GM12878 (cell line): ENCODE results near the gene ETV4.

Experiments
- FOXM1 ChIP-seq: IDR thresholded peaks from 2 replicates; pipeline ENCODE4 v1.6.1; 2012; ENCODE audit warnings: low read depth, mild to moderate bottlenecking, inconsistent platforms, low read length, moderate library complexity
- JUND ChIP-seq: IDR thresholded peaks from 2 replicates; pipeline ENCODE4 v1.6.1; 2012; ENCODE audit warnings: low read depth, mild to moderate bottlenecking, low read length, improper control_type of control experiment, moderate library complexity
- MYC ChIP-seq: IDR thresholded peaks from 2 replicates; pipeline ENCODE4 v1.6.1; 2011; ENCODE audit warnings: mild to moderate bottlenecking, low read length, moderate library complexity, inconsistent platforms; ENCODE audit not compliant: insufficient read depth, insufficient replicate concordance, insufficient read length, severe bottlenecking
- NFXL1 ChIP-seq: fragments of 450-650 bp; IDR thresholded peaks from 2 replicates; pipeline ENCODE4 v1.6.1; 2017; ENCODE audit warnings: antibody characterized with exemption, mild to moderate bottlenecking, borderline replicate concordance
- SIN3A ChIP-seq: IDR thresholded peaks from 2 replicates; pipeline ENCODE4 v1.6.1; 2012; ENCODE audit warnings: low read depth, low read length, improper control_type of control experiment
- ZNF274 ChIP-seq: IDR thresholded peaks from one replicate; pipeline ENCODE4 v1.8.0; 2011; ENCODE audit not compliant: insufficient read length, insufficient read depth
- TF ChIP-seq, protein P1 (sequence below), 3 experiments: IDR thresholded peaks in 2 of 3; conservative IDR thresholded peaks in 1 of 3; 2 replicates each; pipeline ENCODE4 v1.5.1; 2011; ENCODE audit warnings: low read depth in 3 of 3, low read length in 3 of 3, mild to moderate bottlenecking in 3 of 3, control low read depth in 2 of 3, moderate library complexity in 2 of 3, inconsistent platforms in 1 of 3, mixed read lengths in 1 of 3; ENCODE audit not compliant: control insufficient read depth in 2 of 3, insufficient read depth in 1 of 3; ENCODE audit errors: extremely low read depth in 1 of 3

DNA sequence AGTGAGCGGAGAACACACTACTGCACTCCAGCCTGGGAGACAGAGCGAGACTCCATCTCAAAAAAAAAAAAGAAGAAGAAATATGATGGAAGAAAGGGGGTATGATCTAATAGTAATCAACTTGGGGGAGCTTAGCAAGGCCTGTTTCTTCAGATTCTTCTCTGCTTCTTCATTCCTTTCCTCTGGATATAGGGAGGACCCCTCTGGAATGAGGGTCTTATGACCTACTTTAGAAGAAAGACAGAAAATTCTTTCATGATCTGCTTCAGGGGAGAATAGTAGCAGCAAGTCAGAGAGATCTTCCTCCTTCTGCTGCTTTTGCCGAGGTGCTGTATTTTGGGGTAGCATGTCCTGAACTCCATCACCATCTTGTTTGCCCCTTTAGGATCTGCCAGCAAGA lies 44.9 kb upstream of the ETV4 start:
- TF ChIP-seq MYC (no peak), FOXM1 (no peak), NFXL1 (no peak), ZNF274 (no peak), SIN3A (no peak), JUND (no peak)
- TF ChIP-seq, protein P1, sequence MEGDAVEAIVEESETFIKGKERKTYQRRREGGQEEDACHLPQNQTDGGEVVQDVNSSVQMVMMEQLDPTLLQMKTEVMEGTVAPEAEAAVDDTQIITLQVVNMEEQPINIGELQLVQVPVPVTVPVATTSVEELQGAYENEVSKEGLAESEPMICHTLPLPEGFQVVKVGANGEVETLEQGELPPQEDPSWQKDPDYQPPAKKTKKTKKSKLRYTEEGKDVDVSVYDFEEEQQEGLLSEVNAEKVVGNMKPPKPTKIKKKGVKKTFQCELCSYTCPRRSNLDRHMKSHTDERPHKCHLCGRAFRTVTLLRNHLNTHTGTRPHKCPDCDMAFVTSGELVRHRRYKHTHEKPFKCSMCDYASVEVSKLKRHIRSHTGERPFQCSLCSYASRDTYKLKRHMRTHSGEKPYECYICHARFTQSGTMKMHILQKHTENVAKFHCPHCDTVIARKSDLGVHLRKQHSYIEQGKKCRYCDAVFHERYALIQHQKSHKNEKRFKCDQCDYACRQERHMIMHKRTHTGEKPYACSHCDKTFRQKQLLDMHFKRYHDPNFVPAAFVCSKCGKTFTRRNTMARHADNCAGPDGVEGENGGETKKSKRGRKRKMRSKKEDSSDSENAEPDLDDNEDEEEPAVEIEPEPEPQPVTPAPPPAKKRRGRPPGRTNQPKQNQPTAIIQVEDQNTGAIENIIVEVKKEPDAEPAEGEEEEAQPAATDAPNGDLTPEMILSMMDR (IDR thresholded peaks at IDR 0.05 in 2 of 3, conservative IDR thresholded peaks at IDR 0.05 in 1 of 3; ENCODE audit: control insufficient read depth in 2 of 3, extremely low read depth in 1 of 3, insufficient read depth in 1 of 3, low read depth in 3 of 3, low read length in 3 of 3) = no peak
